Measurements from ENCODE around the gene SEC61A1. TPM values are rescaled to one million over a fixed set of nuclear protein-coding genes. Genes with fewer than 3 reads are reported as not detected.

The SEC61A1 gene
- total RNA-seq, 1 donor: 406 TPM

DNA sequence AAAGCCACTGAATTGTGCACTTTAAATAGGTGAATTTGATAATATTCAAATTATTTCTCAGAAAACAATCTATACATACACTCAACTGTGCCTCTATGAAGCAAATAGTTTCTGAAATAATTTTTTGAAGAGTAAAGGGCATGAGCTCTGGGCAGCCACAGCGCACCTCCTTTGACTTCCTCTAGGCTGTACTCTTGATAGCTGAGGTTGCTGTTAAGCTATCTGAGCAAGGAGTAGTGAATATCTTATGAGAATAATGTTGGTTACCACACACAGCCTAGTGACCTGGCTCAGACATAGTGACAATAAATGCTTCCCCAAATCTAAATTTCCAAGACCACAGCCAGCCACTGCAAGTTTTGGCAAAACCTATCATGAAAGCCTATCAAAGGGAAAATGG, 11.6 kb upstream of the SEC61A1 start:
- DNase-seq (ENCODE audit: low read depth): no peak
- TF ChIP-seq, protein P1, sequence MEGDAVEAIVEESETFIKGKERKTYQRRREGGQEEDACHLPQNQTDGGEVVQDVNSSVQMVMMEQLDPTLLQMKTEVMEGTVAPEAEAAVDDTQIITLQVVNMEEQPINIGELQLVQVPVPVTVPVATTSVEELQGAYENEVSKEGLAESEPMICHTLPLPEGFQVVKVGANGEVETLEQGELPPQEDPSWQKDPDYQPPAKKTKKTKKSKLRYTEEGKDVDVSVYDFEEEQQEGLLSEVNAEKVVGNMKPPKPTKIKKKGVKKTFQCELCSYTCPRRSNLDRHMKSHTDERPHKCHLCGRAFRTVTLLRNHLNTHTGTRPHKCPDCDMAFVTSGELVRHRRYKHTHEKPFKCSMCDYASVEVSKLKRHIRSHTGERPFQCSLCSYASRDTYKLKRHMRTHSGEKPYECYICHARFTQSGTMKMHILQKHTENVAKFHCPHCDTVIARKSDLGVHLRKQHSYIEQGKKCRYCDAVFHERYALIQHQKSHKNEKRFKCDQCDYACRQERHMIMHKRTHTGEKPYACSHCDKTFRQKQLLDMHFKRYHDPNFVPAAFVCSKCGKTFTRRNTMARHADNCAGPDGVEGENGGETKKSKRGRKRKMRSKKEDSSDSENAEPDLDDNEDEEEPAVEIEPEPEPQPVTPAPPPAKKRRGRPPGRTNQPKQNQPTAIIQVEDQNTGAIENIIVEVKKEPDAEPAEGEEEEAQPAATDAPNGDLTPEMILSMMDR (IDR thresholded peaks at IDR 0.05; ENCODE audit: insufficient read depth, low read length): no peak
- no peak overlapping the region for H3K4me3 ChIP-seq (ENCODE audit: low read depth, low read length)

DNA sequence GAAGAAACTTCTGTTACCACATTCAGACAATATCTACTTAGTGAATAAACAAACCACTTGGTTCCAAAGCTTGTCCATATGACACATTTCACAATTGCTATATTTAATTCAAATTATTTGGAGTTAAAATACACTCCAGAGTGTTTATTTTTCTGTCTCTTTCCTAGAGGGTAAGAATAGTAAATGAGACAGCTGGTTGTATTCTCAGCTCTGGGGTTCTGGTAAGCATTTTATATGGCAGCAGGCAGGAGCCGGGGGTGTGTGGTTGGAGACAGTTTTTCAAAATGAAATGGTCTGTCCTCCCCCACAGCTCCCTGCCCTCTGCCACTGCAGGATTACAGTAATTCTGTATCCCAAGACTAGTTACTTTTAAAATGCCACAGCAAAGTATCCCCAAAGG, 10.9 kb upstream of the SEC61A1 start:
- TF ChIP-seq, protein P1 (IDR thresholded peaks at IDR 0.05; ENCODE audit: insufficient read depth, low read length): no peak
- no peak overlapping the region for H3K4me3 ChIP-seq (ENCODE audit: low read depth, low read length)

DNA sequence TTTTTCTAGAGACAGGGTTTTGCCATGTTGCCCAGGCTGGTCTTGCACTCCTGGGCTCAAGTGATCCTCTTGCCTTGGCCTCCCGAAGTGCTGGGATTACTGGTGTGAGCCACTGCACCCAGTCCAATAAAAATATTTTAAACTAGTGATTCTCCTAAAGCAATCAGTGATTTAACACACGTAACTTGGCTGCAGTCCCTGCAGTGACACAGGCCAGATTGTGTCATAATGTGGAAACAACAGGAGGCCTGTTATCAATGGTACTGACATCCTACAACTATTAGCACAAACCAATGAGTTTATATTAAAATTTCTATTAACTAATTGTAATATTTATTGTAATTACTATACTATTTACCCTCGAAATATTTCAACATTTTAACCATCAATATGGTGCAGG, 1.6 kb upstream of the SEC61A1 start:
- DNase-seq (ENCODE audit: low read depth): peak; percentile 70
- TF ChIP-seq, protein P1 (IDR thresholded peaks at IDR 0.05; ENCODE audit: insufficient read depth, low read length): no peak
- no peak overlapping the region for H3K4me3 ChIP-seq (ENCODE audit: low read depth, low read length)

More for the DNA sequence above, 10.9 kb upstream of the SEC61A1 start:
- DNase-seq (ENCODE audit: low read depth): no peak

DNA sequence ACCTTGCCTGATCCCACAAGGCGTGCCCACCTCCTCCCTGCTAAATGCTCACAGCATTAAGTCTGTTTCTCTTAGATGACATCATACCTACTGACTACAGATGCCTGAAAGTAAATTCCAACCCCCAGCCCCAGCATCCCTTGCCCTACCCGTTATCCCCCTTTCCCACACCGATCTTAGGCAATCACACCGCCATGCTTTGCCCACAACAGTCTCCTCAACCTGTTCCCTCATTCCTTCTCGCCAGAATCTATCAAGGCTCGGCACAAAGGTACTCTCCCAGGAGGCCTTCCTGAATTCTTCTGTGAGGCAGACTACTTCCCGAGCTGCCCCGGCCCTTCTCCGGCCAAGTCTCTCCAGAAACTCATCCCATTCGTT, 789 bp upstream of the SEC61A1 start:
- DNase-seq (ENCODE audit: low read depth): no peak
- peak overlapping the region; percentile 92 for H3K4me3 ChIP-seq (ENCODE audit: low read depth, low read length)
- TF ChIP-seq, protein P1 (IDR thresholded peaks at IDR 0.05; ENCODE audit: insufficient read depth, low read length): no peak

DNA sequence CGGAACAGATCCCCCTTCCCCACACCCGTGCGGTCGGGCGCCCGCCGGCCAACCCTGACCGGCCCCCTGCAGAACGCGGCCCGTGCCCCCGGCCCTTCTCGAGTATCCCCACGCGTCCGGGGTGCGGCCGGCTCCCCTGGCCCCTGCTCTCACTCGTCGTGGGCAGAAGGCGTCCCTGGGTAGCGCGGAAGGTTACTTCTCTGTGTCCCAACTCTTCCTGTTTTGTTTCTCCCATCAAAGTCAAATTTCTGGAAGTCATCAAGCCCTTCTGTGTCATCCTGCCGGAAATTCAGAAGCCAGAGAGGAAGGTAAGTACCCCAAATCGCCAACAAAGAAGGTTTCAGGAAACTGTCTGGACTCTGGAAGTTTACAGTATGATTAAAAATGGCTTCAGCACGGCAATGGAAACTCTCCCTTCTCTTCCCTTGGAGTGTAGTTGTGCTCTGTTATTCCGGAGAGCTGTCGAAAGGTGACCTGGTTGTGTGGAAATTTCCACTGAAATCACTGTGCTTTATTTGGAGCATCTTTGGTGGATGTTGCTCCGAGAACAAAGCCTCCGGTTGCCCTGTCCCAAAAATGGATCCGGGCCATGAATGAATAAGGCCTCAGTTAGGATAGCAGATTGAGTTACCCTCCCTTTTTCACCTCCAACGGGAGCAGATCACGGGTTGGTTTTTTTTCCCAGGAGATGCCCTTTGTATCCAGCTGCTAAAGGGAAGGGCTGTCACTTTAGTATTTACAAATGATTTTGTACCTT, 536 bp downstream of the SEC61A1 start:
- TF ChIP-seq, protein P1 (IDR thresholded peaks at IDR 0.05; ENCODE audit: insufficient read depth, low read length): no peak
- H3K4me3 ChIP-seq (ENCODE audit: low read depth, low read length): peak overlapping the region; percentile 89
- no peak for DNase-seq (ENCODE audit: low read depth)

DNA sequence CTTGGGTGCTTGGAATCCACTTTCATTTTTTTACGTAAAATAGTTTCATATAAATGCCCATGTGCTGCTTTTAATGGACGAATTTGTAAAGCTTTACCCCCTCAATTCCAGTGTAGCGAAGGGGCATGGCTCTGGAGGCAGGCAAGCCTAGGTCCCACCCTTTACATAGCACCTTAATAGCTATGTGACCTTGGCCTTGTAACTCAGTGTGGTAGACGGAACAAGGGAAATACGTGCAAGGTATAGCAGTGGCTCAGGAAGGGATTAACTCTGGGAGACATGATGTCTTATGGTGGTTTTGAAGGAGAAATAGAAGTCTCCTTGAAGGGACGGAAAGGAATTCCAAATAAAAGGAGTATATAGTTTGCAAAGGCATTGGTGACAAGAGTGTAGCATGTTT, 1.4 kb downstream of the SEC61A1 start:
- TF ChIP-seq, protein P1 (IDR thresholded peaks at IDR 0.05; ENCODE audit: insufficient read depth, low read length): no peak

DNA sequence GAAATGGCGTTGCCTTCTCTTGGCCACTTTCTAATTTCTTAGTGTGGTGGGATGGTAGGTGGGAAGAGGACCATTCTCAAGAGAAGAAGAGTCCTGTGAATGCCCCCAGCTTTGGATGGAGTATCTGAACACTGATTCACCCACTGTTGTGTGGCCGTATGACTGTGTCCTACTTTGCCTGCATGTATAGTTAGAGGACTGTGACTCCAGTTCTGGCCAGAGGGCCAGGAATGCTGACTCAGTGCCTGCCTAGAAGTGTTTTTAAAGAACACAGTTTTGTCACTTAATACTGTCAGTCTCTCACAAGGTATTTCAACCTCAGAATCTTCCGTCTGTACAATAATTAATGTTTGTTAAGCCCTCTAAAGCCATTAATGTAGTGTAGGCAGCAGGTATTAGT, 2.1 kb downstream of the SEC61A1 start:
- TF ChIP-seq, protein P1 (IDR thresholded peaks at IDR 0.05; ENCODE audit: insufficient read depth, low read length): no peak
- no peak for DNase-seq (ENCODE audit: low read depth)
- peak overlapping the region; percentile 89 for H3K4me3 ChIP-seq (ENCODE audit: low read depth, low read length)

More for the DNA sequence above, 1.4 kb downstream of the SEC61A1 start:
- no peak for DNase-seq (ENCODE audit: low read depth)
- peak overlapping the region; percentile 89 for H3K4me3 ChIP-seq (ENCODE audit: low read depth, low read length)

Measured in fibroblast of the aortic adventitia (primary cell).